ENCODE results near the gene STRADA.

STRADA gene, protein sequence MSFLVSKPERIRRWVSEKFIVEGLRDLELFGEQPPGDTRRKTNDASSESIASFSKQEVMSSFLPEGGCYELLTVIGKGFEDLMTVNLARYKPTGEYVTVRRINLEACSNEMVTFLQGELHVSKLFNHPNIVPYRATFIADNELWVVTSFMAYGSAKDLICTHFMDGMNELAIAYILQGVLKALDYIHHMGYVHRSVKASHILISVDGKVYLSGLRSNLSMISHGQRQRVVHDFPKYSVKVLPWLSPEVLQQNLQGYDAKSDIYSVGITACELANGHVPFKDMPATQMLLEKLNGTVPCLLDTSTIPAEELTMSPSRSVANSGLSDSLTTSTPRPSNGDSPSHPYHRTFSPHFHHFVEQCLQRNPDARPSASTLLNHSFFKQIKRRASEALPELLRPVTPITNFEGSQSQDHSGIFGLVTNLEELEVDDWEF

DNA sequence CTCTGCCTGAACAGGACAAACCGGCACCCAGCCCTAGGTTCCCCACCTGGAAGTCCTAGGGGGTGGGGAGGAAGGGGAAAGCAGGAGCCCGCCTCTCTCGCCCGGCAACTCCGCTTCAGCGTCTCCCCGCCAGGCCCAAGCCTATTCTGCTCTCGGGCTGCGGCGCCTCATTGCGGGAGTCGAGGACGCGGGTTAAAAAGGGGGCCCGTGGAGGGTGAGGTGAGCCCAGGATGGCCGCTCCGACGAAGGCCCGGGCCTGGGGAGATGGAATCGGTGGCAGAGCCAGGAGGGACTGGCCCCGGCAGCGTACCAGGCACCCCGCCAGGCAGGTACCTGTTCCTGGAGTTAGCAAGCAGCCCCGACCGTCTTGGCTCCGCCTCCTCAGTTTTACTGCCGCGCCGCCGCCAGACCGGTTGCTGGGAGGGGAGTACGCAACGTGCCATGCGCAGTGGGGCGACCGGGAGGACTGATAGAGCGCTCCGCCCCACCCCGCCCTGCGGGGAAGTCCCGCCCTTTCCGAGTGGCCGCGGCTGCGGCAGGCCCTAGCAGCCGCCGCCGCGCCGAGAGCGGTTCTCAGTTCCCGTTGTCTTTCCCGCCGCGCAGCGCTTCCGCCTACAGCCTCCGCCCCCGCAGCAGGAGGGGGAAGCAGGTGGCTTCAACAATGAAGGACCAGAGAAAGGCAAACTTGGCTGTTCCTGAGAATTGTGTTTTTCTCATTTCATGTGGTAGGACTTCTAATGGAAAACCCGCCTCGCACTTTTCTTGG lies at the start of gene STRADA:
Gene STRADA (minus strand): TSS at position 392 of the 766 bp plus-strand sequence. CDS start 13,430 bp downstream, outside the sequence.
- Mint-ChIP-seq H3K27me3 (no peaks in the 10 kb centered on the region), H3K9me3 (no peaks in the 10 kb centered on the region), H3K4me1 (ENCODE audit: low read depth) (peaks cover 25% of the 10 kb centered on the region), H3K27ac (peak within 1 kb of the TSS; percentile 95), H3K4me3 (peak within 1 kb of the TSS; percentile 86), H3K36me3 (ENCODE audit: low read depth) (peaks cover 18% of the 10 kb centered on the region)

DNA sequence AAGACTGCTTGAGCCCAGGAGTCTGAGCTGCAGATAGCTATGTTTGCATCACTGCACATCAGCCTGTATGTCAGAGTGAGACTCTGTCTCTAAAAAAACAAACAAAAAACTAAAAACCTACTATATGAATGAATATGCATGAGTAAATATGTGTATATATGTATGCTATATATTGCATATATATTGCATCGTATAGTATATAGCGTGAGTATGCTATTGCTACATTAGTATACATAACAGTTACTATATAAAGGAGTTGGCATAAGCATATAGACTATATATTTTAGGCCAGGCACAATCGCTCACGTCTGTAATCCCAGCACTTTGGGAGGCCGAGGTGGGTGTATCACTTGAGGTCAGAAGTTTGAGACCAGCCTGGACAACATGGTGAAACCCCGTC lies 48.5 kb upstream of the STRADA start:
- H3K27me3 Mint-ChIP-seq: no peaks in the 10 kb centered on the region
- no peak overlapping the region for H3K27ac Mint-ChIP-seq
- peaks cover 46% of the 10 kb centered on the region for H3K36me3 Mint-ChIP-seq (ENCODE audit: low read depth)
- no peak overlapping the region for H3K4me3 Mint-ChIP-seq
- H3K4me1 Mint-ChIP-seq (ENCODE audit: low read depth): peaks cover 4% of the 10 kb centered on the region
- no peaks in the 10 kb centered on the region for H3K9me3 Mint-ChIP-seq

DNA sequence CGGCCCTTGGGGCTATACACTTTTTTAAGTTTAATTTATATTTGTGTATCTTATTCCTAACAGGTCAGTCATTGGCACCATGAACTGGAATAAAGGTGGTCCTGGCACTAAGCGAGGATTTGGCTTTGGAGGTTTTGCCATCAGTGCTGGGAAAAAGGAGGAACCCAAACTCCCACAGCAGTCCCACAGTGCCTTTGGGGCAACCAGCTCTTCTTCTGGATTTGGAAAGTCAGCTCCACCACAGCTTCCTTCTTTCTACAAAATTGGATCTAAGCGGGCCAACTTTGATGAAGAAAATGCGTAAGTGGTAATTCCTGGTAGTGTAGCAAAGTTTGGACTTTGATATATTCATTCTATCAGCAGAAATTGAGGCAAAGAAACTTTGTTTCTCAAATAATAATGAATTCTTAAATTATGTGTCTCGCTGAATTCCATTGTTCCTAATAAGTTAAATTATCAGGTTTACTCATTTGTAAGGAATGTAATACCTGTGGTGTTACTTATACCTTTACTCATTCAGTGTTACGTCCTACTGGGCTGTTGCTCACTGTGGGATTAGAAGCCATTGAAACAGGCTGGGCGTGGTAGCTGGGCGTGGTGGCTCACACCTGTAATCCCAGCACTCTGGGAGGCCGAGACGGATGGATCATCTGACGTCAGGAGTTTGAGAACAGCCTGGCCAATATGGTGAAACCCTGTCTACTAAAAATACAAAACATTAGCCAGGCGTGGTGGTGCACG lies 45.5 kb upstream of the STRADA start:
- no peak overlapping the region for H3K27ac Mint-ChIP-seq
- peaks cover 21% of the 10 kb centered on the region for H3K4me1 Mint-ChIP-seq (ENCODE audit: low read depth)
- no peaks in the 10 kb centered on the region for H3K27me3 Mint-ChIP-seq
- H3K9me3 Mint-ChIP-seq: no peaks in the 10 kb centered on the region
- peaks cover 34% of the 10 kb centered on the region for H3K36me3 Mint-ChIP-seq (ENCODE audit: low read depth)
- no peak overlapping the region for H3K4me3 Mint-ChIP-seq

DNA sequence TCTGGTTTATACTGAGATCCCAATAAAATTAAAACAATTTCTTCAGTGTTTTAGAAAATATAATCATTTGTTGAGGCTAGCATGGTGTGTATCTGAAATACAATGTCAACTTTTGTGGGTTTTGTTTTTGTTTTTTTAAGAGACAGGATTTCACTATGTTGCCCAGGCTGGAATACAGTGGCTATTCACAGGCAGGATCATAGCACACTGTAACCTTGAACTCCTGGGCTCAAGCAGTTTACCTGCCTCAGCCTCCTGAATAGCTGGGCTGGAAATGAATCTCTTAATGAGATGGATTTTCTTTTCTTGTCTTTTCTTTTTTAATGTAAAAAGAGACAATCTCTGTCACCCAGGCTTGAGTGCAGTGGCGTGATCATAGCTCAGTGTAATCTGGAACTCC lies 44.5 kb upstream of the STRADA start:
- no peaks in the 10 kb centered on the region for H3K9me3 Mint-ChIP-seq
- H3K27ac Mint-ChIP-seq: no peak overlapping the region
- peaks cover 31% of the 10 kb centered on the region for H3K36me3 Mint-ChIP-seq (ENCODE audit: low read depth)
- H3K27me3 Mint-ChIP-seq: no peaks in the 10 kb centered on the region
- H3K4me3 Mint-ChIP-seq: no peak overlapping the region
- peaks cover 22% of the 10 kb centered on the region for H3K4me1 Mint-ChIP-seq (ENCODE audit: low read depth)

DNA sequence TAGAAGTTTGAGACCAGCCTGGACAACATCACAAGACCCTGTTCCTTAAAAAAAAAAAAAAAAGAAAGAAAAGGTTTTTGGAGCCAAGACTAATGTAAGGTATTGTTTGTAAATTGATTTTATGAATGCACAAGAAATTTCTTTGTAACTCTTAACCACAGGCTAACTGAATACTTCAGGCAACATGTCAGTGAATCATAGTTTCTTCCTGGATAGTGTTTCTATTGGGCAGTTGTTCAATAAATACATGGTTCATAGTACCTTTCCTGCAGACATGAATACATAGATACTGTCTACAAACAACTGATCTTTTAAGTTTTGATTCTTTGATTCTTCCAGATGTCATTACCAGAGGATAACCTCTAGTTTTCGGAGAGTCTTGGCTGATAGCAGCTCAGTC lies 44.0 kb upstream of the STRADA start:
- H3K36me3 Mint-ChIP-seq (ENCODE audit: low read depth): peaks cover 35% of the 10 kb centered on the region
- H3K27me3 Mint-ChIP-seq: no peaks in the 10 kb centered on the region
- no peaks in the 10 kb centered on the region for H3K9me3 Mint-ChIP-seq
- no peak overlapping the region for H3K27ac Mint-ChIP-seq
- peaks cover 28% of the 10 kb centered on the region for H3K4me1 Mint-ChIP-seq (ENCODE audit: low read depth)
- no peak overlapping the region for H3K4me3 Mint-ChIP-seq

DNA sequence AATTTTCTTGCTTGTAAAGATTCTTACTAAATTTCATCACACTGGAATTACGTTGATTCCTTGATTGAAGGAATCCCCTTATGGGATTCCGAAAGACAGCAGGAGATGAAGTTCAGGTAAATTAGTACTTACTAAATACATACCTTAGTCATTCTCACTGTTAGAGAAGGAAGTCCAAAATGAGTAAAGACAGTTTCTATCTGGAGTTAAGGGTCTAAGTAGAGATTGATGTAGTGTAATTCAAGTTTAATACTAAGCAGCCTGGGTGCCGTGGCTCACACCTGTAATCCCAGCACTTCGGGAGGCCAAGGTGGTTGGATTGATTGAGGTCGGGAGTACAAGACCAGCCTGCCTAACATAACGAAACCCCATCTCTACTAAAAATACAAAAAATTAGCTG lies 41.9 kb upstream of the STRADA start:
- Mint-ChIP-seq H3K4me1 (ENCODE audit: low read depth) (peaks cover 45% of the 10 kb centered on the region), H3K4me3 (no peak overlapping the region), H3K27ac (peak overlapping the region; percentile 21), H3K36me3 (ENCODE audit: low read depth) (peaks cover 47% of the 10 kb centered on the region), H3K27me3 (no peaks in the 10 kb centered on the region), H3K9me3 (no peaks in the 10 kb centered on the region)

DNA sequence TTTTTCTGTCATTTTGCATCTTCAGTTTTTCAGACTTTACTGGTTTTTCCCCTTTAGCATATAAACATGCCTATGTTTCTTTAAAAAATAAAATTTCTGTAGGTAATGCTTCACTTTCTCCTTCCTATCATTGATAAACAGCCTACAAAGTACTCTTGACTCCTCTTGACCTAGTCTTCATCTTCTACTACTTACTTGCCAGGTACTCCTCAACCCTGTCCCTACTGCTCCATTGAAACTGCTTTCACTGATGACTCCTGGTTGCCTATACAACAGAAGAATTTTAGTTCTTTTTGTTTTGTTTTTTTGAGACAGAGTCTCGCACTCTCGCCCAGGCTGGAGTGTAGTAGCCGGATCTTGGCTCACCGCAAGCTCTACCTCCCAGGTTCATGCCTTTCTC lies 39.3 kb upstream of the STRADA start:
- no peak overlapping the region for H3K4me3 Mint-ChIP-seq
- H3K27ac Mint-ChIP-seq: peak overlapping the region; percentile 7
- peaks cover 65% of the 10 kb centered on the region for H3K4me1 Mint-ChIP-seq (ENCODE audit: low read depth)
- no peaks in the 10 kb centered on the region for H3K9me3 Mint-ChIP-seq
- H3K27me3 Mint-ChIP-seq: no peaks in the 10 kb centered on the region
- peaks cover 53% of the 10 kb centered on the region for H3K36me3 Mint-ChIP-seq (ENCODE audit: low read depth)

DNA sequence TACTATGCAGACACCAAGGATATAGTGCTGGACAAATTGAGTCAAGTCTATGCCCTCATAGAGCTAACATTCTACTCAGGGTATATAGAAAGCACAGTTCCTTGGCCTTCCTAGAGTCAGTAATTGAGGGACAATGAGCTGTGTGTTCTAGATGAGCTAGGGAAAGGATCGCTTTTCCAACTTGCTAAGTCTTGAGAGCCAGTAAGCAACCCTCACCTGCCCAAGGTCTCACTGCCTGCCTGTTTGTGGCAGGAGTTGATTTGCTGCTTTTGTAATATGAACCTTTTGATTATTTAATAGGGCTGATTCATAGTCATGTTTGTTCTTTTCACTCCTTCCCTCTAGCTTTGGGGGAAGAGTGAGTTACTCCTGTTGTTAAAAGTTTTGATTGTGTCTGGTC lies 38.9 kb upstream of the STRADA start:
- no peaks in the 10 kb centered on the region for H3K9me3 Mint-ChIP-seq
- peaks cover 65% of the 10 kb centered on the region for H3K4me1 Mint-ChIP-seq (ENCODE audit: low read depth)
- H3K36me3 Mint-ChIP-seq (ENCODE audit: low read depth): peaks cover 51% of the 10 kb centered on the region
- H3K27me3 Mint-ChIP-seq: no peaks in the 10 kb centered on the region
- H3K27ac Mint-ChIP-seq: no peak overlapping the region
- no peak overlapping the region for H3K4me3 Mint-ChIP-seq

DNA sequence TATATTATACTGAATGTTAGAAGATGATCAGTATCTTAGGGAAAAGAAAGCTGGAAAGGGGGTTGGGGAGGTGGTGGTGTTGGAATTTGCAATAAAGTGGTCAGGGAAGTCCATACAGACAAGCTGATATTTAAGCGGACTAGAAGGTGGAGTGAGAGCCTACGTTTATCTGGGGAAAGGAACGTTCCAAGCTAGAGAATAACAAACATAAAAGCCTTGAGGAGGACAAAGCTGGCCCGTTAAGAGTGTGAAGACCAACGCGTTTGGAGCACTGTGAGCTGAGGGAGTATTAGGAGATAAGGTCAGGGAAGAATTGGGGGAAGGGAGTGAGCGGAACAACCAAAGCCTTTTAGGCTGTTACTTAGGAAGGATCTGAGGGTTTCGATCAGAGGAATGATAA lies 33.8 kb upstream of the STRADA start:
- Mint-ChIP-seq H3K9me3 (no peaks in the 10 kb centered on the region), H3K4me1 (ENCODE audit: low read depth) (peaks cover 74% of the 10 kb centered on the region), H3K27ac (peak overlapping the region; percentile 100), H3K27me3 (no peaks in the 10 kb centered on the region), H3K4me3 (peak overlapping the region; percentile 99), H3K36me3 (ENCODE audit: low read depth) (peaks cover 61% of the 10 kb centered on the region)

DNA sequence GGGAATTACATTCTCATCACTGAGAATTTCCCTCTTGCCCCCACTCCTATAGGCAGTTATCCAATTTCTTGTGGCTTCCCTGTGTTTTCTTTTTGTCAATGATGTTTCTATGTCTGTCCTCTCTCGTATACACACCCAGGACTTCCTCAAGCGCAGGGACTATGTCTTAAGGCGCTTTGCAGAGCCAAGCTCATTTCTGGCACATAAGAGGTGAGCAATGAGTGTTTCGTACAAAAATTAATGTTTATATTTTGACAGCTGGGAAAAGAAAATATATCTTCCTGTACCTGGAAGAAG lies 33.3 kb upstream of the STRADA start:
- Mint-ChIP-seq H3K27ac (peak overlapping the region; percentile 100), H3K27me3 (no peaks in the 10 kb centered on the region), H3K9me3 (no peaks in the 10 kb centered on the region), H3K4me1 (ENCODE audit: low read depth) (peaks cover 74% of the 10 kb centered on the region), H3K36me3 (ENCODE audit: low read depth) (peaks cover 61% of the 10 kb centered on the region), H3K4me3 (peak overlapping the region; percentile 99)

DNA sequence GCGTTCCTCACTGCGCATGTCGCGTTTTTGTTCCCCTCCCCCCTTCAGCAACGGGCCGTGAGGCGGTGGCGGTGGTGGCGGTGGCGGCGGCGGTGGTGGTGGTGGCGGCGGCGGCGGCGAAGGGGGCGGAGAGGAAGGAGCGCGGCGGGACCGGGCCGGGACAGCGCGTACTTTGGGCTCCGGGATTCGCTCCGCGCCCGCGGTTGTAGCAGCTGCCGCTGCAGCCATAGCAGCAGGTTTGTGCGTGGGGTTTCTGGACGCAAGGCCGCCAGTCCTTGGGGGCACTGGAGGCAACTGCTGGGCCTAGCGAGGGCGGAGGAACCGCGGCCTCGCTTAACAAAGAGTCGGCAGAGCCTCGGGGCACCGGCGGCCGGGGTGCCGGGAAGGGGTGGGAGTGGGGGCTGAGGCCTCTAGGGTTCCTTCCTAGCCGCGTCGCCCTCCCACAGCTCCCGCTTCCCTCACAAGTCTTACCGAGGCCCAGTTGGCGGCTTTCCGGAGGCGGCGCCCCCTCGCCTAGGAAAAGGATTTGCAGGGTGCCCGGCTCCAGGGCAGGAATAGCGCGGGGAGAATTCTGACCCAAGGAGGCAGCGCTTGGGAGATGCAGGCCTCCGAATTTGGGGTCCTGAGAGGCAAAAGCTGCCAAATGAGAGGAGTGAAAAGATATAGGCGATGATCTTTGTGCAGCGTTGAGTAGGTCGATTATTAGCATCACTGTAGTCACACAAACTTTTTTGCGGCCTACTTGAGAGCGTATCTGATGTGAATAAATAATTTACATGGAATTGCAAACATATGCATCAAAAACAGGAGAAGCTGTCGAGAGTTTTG lies 32.8 kb upstream of the STRADA start, which contains the start of gene DDX42:
Gene DDX42 (plus strand): TSS at position 30 of the 828 bp plus-strand sequence. CDS start 12,880 bp downstream, outside the sequence.
- H3K4me3 Mint-ChIP-seq: peak within 1 kb of the TSS; percentile 99

DNA sequence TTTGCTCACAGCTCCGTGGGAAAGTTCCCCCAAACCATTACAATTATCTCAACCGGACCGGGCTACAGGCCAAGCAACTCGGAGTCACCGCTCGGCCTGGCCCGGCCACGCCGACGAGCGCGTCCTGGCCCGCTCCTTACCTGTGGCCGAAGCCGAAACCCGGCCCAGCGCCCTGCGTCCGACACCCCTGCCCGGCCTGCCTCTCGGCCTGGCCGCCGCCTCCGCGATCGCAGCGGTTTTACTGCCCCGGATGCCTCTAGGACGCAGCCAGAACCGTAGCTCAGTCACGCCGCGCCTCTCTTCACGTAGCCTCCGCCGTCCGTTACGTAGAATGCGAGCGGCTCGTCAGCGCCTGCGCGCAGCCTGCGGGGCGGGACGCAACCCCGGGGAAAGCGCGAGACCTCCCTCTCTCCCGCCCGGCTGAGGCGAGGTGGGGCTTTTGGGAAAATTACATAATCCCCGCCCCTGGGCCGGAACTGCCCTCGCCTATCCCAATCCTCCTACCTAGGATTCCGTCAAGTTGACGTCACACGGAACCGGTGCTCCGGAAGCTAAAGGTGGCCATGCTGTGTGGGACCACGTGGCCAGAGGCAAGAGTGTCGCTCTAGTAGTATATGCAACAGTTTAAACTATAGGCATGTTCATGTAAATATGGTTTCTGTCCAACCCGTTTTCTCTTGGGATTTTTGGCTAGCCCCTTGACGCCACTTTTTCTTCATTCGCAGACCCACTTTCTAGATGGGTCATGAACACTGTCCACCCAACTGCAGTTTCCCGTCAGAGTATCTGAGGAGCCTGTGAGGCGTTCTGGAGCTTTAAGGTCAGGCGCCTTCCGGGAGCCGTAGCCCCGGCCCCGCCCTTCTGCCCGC lies 31.9 kb upstream of the STRADA start, which contains the start of gene CCDC47:
Gene CCDC47 (minus strand): TSS at position 326 of the 869 bp plus-strand sequence. CDS start 7,422 bp downstream, outside the sequence.
- H3K27ac Mint-ChIP-seq: peak within 1 kb of the TSS; percentile 100
- no peaks in the 10 kb centered on the region for H3K27me3 Mint-ChIP-seq
- H3K4me1 Mint-ChIP-seq (ENCODE audit: low read depth): peaks cover 73% of the 10 kb centered on the region
- H3K4me3 Mint-ChIP-seq: peak within 1 kb of the TSS; percentile 99
- peaks cover 58% of the 10 kb centered on the region for H3K36me3 Mint-ChIP-seq (ENCODE audit: low read depth)
- no peaks in the 10 kb centered on the region for H3K9me3 Mint-ChIP-seq

More for the DNA sequence above, 32.8 kb upstream of the STRADA start, which contains the start of gene DDX42:
- H3K27ac Mint-ChIP-seq: peak within 1 kb of the TSS; percentile 100
- H3K4me1 Mint-ChIP-seq (ENCODE audit: low read depth): peaks cover 72% of the 10 kb centered on the region
- H3K27me3 Mint-ChIP-seq: no peaks in the 10 kb centered on the region
- H3K9me3 Mint-ChIP-seq: no peaks in the 10 kb centered on the region
- peaks cover 57% of the 10 kb centered on the region for H3K36me3 Mint-ChIP-seq (ENCODE audit: low read depth)

DNA sequence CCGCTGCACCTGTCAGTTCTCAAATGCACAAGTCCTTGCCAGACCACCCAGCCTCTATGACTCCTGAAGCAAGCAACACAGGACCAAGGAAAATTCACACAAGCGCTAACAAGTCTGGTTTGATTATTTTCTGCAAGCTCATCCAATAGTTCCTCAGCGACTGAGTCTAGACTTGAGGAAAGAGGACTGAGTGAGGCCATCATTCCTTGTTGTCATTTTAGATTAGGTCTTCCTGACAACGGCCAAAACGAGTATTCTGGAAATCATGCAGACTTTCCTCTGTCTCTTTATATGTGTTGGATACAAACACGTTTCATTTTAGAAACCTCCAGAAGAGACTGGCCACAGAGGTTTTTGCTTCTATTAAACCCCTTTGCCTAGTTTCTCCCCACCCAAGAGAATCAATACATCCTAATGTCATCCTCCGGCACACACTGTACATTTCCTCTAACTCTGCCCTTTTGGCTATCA lies 31.2 kb upstream of the STRADA start:
- peak overlapping the region; percentile 99 for H3K4me3 Mint-ChIP-seq
- peaks cover 74% of the 10 kb centered on the region for H3K4me1 Mint-ChIP-seq (ENCODE audit: low read depth)
- H3K36me3 Mint-ChIP-seq (ENCODE audit: low read depth): peaks cover 56% of the 10 kb centered on the region
- no peaks in the 10 kb centered on the region for H3K27me3 Mint-ChIP-seq
- H3K9me3 Mint-ChIP-seq: no peaks in the 10 kb centered on the region
- peak overlapping the region; percentile 100 for H3K27ac Mint-ChIP-seq

Data from stimulated activated naive CD8-positive, alpha-beta T cell treated with anti-CD3 and anti-CD28 coated beads, Interleukin-15, Interleukin-2, amounts not matched to agents 100 ng/mL and 50 ng/mL, for 24 hours (primary cell).